ENCODE measurements around the gene PCDHGB1.
"Not testable (repeated sequence)": the region's sequence is repeated elsewhere in the genome, so short reads cannot be mapped to it uniquely, and the experiment has no call there.

Gene PCDHGB1

GRCh38 chr5:141349917-141350619, at the start of gene PCDHGB1:
PCDHGB1 (plus strand) TSS chr5:141350099; CDS start chr5:141350261, 162 bp downstream.
- no peak for DNase-seq

- no peak for DNase-seq
Observed at GRCh38 chr5:141303756-141304155, 46.1 kb upstream of the PCDHGB1 start, which contains the start of gene SLC25A2. SLC25A2 (minus strand) TSS chr5:141304049; CDS start chr5:141303865, 184 bp downstream.

- no peak for DNase-seq
Observed at GRCh38 chr5:141306630-141307029, 43.3 kb upstream of the PCDHGB1 start.

- DNase-seq, result no peak
Observed at GRCh38 chr5:141313711-141314110, 36.2 kb upstream of the PCDHGB1 start.

GRCh38 chr5:141316963-141317362, 32.9 kb upstream of the PCDHGB1 start:
- not testable (repeated sequence) for DNase-seq

- DNase-seq, result no peak
Observed at GRCh38 chr5:141319202-141319601, 30.7 kb upstream of the PCDHGB1 start.

- no peak for DNase-seq
Observed at GRCh38 chr5:141319699-141320098, 30.2 kb upstream of the PCDHGB1 start.

DNA sequence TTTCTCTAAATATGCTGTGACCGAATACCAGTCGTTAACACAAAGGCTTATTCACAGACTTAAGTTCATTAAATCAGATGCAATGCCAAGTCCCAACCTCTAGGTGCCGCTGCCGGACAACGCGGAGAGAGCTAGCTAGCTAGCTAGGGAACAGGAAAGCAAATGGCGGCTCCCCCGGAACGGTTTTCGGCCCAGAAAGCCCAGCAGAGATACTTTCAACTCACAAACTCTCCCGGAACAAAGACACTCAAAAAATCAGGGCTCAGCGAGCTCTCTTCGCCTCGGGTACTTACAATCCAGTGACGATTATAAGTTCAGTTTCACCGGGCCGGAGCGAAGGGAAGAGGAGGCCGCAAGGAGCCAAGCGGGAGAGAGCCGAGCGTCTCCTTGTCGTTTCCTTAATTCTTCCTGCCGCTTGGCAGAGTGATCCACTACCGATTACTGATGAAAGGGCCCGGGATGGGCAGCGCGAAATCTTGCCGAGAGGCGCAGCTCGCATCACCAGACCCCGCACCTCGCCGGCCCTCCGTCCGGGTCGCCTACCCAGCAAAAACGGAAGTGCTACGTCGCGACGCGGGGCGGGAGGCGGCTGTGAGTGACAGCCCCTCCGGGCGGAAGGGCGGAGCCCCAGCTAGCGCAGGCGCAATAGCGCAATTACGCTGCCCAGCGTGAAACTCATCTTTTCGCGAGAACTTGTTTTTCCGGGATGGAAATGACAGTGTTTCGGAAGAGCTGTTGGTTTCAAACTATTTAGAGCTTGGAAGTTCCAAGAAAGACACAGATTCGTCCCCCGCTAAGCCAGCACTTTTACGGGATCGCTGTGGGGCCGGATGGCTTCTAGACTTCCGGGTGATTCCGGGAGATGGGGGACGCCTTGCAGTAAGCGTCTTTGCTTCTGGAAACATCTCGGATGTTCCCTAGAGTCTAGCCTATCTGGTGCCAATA, 29.4 kb upstream of the PCDHGB1 start, which contains the start of gene TAF7:
Gene TAF7, minus strand, starts transcription at position 560 of the 945 bp plus-strand sequence. CDS start 740 bp downstream, outside the sequence.
- peak; percentile 91 for DNase-seq

- no peak for DNase-seq
Observed at GRCh38 chr5:141322261-141322660, 27.6 kb upstream of the PCDHGB1 start.

DNA sequence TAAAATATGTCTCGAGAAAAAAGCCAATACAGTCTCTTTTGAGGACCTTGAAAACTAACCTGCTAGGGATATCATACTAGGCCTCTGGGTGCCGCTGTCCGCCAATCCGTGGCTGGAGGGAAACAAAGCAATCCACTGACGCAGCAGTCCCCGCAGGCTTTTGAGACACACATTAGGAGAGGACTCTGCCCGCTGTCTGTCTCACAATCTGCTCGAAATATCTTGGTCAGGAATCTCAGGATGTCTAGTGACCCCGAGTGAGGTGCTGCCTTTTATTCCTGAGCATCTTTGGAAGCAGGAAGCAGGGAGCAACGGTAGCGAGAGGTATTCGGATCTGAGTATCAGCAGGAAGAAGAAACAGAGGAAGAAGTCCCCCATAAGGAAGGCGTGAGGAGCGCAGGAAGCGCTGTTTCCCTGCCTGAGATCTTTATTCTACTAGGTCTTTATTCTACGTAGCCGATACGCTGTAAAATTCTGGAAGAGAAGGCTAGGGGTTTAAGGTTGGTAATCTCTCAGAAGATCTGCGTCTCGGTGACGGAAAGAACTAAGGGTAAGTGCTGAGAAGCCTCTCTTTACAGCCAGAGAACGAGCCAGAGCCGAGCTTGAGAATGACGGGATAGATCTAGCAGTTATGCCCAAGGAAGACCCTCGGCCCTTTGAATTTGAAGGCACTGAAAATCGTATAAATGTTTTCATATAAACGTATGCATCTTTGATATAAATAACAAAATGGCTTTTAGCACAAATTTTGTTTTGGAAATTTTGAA, 23.6 kb upstream of the PCDHGB1 start:
- peak; percentile 66 for DNase-seq

GRCh38 chr5:141328231-141328630, 21.7 kb upstream of the PCDHGB1 start:
- DNase-seq, result no peak

DNA sequence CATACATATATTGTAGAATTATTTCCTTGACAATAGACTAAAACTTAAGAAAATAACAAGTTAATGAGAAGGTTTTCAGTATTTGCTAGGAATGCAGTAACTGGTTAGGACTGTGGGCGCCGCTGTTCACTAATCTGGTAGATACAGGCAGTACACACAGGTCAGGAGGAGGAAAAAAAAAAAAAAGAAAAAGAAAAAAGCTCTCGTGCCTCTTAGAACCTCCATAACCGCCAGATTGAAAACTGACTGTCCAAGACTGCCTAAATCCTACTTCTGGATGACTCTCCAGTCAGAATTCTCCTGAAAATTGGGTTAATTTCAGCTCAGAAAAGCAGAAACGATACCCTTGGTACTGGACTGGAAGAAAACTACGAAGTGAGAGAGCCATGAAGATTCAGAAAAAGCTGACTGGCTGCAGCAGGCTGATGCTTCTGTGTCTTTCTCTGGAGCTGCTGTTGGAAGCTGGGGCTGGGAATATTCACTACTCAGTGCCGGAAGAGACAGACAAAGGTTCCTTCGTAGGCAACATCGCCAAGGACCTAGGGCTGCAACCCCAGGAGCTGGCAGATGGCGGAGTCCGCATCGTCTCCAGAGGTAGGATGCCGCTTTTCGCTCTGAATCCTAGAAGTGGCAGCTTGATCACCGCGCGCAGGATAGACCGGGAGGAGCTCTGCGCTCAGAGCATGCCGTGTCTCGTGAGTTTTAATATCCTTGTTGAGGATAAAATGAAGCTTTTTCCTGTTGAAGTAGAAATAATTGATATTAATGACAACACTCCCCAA, 19.4 kb upstream of the PCDHGB1 start, which contains the start of gene PCDHGA1:
Gene PCDHGA1, plus strand, starts transcription at position 216 of the 782 bp plus-strand sequence.
- no peak for DNase-seq

DNA sequence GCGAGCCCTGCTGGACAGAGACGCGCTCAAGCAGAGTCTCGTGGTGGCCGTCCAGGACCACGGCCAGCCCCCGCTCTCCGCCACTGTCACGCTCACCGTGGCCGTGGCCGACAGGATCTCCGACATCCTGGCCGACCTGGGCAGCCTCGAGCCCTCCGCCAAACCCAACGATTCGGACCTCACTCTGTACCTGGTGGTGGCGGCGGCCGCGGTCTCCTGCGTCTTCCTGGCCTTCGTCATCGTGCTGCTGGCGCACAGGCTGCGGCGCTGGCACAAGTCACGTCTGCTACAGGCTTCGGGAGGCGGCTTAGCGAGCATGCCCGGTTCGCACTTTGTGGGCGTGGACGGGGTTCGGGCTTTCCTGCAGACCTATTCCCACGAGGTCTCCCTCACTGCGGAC, 17.3 kb upstream of the PCDHGB1 start:
- DNase-seq, result not testable (repeated sequence)

- no peak for DNase-seq
Observed at GRCh38 chr5:141338538-141339306, 11.2 kb upstream of the PCDHGB1 start, which contains the start of gene PCDHGA2. PCDHGA2 (plus strand) TSS chr5:141338760.

GRCh38 chr5:141340781-141341354, 9.0 kb upstream of the PCDHGB1 start:
- not testable (repeated sequence) for DNase-seq

- no peak for DNase-seq
Observed at GRCh38 chr5:141342773-141343172, 7.1 kb upstream of the PCDHGB1 start.

- DNase-seq, result no peak
Observed at GRCh38 chr5:141343242-141343952, 6.5 kb upstream of the PCDHGB1 start, which contains the start of gene PCDHGA3. PCDHGA3 (plus strand) TSS chr5:141343829; CDS start chr5:141344034, 205 bp downstream.

DNA sequence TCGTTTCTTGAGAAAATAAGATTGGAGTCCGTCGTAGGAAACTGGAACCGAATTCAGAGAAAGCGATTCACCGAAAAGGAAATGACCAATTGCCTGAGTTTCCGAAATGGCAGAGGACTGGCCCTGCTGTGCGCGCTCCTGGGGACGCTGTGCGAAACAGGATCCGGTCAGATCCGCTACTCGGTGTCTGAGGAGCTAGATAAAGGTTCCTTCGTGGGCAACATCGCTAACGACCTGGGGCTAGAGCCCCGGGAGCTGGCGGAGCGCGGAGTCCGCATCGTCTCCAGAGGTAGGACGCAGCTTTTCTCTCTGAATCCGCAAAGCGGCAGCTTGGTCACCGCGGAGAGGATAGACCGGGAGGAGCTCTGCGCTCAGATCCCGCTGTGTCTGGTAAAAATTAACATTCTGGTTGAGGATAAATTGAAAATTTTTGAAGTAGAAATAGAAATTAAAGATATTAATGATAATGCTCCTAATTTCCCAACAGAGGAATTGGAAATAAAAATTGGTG, 5.9 kb upstream of the PCDHGB1 start:
- no peak for DNase-seq

- no peak for DNase-seq
Observed at GRCh38 chr5:141345327-141345726, 4.6 kb upstream of the PCDHGB1 start.

All from activated CD8-positive, alpha-beta memory T cell treated with anti-CD3 and anti-CD28 coated beads, Interleukin-2, amount 50 U/mL, for 4 hours (primary cell).